ENCODE data around the gene CSMD2.

Gene CSMD2

DNA sequence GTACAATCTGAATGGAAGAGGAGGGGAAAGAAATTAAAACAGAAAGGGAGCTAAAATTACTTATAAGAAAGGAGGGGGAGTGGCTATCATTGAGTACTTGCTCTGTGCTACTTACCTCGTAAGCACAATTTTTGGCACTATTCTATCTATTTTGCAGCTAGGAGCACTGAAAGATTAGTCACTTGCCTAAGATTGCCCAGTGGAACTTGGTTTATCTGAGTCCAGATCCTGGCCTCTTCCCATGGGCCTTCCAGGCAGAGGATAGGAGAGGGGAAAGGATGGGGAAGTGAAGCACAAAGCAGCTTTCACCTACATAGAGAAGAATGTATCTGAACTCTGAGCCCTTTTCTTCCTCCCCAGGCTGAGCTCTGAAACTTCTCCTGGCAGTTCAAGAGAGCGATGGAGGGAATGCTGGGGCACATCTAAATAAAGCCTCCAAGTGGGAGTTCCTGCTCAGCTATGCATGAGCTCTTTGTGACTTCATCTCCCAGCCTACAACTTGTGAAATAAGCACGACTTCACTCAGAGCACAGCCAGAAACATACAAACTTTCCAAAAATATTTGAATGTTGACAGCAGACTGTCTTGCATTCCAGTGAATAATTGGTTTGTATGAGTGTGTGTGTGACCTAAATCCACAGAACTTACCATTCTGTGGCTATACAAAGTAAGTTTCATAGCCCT, 271.7 kb downstream of the CSMD2 start:
- no peak for DNase-seq

- DNase-seq = no peak
Observed at GRCh38 chr1:33886496-33886895, 278.5 kb downstream of the CSMD2 start.

DNA sequence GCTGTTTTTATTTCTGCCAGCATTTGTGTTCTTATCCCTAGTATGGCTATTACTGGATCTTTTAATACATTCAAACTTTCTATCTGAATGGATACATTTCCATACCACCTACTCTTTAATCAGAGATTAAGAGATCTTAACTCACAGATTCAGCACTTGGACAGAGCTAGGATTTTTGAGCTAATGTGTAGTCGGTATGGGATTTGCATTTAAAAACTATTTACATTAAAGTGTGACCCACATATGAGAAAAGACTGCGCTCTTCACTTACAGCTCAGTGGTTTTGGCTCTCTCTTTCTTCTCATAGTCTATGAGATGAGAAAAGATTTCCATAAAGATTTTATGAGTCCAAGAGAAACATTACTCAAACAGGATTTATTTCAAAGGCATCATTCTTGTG, 284.7 kb downstream of the CSMD2 start:
- DNase-seq = no peak

GRCh38 chr1:33878392-33878791, 286.6 kb downstream of the CSMD2 start:
- DNase-seq = no peak

DNA sequence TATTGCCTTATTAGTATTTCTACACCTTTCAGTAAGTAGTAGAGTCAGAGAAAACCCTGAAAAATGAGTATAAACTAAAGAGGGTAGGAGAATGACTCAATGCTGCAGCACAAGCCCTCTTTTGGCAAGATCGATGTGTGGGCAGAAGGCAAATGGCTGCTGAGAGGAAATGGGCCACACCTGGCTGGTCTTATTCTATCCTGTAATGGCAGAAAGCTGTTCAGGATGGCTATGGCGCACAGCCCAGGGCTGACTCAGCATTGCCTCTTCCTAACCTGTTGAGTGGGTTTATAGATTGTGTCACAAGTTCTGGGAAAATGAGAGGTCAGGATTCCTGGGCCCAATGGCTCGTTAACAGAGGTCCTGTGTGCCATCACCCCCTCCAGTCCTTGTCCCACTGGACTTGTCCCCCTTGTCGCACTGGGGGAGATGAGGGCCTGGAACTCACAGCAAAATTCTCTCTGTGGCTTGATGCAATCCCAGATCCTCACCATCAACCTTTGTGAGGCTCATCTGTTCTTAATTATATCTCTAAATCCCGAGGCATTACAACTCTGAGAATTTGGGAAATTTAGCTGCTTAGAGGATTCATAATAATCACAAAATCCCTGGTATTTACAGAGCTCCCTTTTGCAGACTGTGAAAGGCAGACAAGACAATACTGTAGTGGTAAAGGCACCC, 287.9 kb downstream of the CSMD2 start:
- no peak for DNase-seq

GRCh38 chr1:33875862-33876261, 289.2 kb downstream of the CSMD2 start:
- no peak for DNase-seq

DNA sequence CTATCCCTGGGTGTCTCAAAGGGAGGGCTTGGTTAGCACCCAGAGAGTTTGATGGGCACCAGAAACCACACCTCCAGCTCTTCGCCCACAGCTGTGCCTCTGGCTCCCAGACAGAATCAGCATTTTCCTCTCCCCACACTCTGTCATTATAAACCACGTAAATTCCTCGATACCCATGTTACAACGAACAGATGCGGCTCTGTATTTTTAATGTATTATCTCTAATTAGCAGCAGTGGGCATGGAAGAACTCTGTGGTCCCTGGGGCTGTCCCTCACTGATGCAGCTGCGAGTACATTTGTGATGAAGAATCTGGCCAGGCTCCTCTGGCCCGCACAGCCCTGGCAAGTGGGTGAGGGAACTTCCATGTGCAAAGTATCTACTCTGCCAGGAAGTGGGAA, 290.4 kb downstream of the CSMD2 start:
- DNase-seq = peak; percentile 47

- no peak for DNase-seq
Observed at GRCh38 chr1:33872683-33873082, 292.3 kb downstream of the CSMD2 start.

DNA sequence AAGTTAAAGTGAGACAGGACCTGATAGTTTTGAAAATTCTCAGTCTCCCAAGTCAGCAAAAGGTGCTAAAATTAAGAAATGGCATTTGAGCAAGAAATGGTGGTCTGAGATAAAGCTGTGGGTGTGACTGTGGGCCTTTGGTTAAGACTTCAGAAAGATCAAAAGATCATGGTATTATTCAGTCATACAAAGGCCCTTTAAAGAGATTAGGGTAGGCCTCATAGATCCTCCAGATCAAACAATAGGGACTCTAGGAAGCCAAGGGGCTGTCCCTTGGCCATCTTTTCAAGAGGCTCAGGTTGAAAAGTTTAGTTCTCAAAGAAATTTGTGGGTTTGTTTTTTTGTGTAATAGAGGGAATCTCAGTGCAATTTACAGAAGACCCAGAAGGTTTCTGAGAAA, 292.8 kb downstream of the CSMD2 start:
- DNase-seq = no peak

DNA sequence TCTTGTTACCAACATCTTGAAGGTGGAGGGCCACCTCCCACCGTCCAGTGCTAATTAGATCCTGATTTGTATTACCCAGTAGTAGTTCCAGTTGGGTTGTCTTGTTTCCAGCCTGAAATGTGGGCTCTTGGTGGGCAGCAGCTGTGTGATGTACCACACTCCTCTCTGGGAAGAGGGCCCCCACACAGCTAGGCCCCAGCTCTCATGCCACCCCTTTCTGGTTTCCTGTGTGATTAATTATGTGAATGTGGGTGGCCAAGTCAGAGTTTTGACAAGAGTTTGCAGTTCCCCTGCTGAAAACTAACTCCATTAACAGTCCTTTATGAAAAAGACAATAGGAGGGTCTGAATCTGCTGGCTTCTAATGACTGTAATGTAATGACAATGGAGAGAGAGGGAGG, 297.3 kb downstream of the CSMD2 start:
- no peak for DNase-seq

GRCh38 chr1:33866281-33866680, 298.7 kb downstream of the CSMD2 start:
- peak; percentile 56 for DNase-seq

DNA sequence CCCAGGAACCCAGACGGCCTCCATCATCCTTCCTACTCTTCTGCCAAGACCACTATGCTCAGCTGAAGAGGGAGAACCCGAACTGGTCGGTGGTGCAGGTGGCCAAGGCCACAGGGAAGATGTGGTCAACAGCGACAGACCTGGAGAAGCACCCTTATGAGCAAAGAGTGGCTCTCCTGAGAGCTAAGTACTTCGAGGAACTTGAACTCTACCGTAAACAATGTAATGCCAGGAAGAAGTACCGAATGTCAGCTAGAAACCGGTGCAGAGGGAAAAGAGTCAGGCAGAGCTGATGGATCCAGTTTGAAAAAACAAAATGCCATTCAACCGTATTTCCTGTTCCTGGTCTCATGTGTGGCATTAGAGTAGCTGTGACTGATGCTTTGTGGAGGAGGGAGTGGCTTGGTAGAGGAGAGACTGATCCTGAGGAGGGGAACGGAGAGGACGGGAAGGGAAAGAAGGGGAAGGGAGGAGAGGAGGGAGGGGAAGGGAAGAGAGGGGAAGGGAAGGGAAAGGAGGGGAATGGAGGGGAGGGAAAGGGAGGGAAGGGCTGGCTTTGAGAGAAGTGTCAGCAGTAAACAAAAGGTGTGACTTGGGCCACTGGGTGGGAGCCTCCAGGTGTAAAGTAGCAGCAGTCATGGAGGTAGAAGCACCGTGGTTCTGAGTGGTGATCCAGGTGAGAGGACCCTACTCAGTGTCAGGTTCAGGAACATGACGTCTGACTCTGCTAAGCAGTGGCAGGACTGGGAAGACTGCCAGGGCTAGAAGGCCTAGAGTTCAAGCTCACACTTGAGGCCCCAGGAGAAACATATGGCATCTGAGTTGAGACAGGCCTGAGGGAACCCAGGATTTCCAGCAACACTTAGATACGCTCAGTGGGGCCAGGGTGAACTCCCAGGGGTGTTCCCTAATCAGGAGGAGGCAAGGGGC, 300.3 kb downstream of the CSMD2 start:
- DNase-seq = no peak

- no peak for DNase-seq
Observed at GRCh38 chr1:33863779-33864178, 301.3 kb downstream of the CSMD2 start, which contains the start of gene HMGB4. TSS of gene HMGB4 (plus strand) at chr1:33864079. CDS start at chr1:33864192, 113 bp downstream.

GRCh38 chr1:33860671-33861070, 304.4 kb downstream of the CSMD2 start:
- DNase-seq = no peak

- no peak for DNase-seq
Observed at GRCh38 chr1:33854091-33854490, 310.9 kb downstream of the CSMD2 start.

- no peak for DNase-seq
Observed at GRCh38 chr1:33853431-33853830, 311.6 kb downstream of the CSMD2 start.

GRCh38 chr1:33852711-33853110, 312.3 kb downstream of the CSMD2 start:
- no peak for DNase-seq

- no peak for DNase-seq
Observed at GRCh38 chr1:33850481-33850880, 314.5 kb downstream of the CSMD2 start.

GRCh38 chr1:33849211-33849610, 315.8 kb downstream of the CSMD2 start:
- no peak for DNase-seq

GRCh38 chr1:33848205-33848937, 316.7 kb downstream of the CSMD2 start:
- no peak for DNase-seq

DNA sequence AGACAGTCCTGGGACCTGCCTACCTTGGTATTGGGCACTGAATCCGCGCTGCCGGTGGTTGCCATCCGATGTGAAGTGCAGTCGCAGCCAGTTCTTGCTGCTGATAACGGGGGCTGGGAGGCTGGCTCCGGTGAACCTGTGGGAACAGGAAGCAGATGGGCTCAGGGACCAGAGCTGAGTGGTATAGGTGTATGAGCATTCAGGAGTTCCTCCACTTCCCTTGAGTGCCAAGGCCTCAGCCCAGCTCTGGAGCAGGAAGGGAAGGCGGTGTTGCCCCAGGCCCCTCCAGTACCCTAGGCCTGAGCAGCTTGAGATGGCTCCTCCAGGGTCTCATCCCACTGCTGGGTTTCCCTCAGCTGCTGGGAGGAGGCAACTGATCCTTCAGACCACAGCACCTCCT, 318.2 kb downstream of the CSMD2 start:
- no peak for DNase-seq

DNA sequence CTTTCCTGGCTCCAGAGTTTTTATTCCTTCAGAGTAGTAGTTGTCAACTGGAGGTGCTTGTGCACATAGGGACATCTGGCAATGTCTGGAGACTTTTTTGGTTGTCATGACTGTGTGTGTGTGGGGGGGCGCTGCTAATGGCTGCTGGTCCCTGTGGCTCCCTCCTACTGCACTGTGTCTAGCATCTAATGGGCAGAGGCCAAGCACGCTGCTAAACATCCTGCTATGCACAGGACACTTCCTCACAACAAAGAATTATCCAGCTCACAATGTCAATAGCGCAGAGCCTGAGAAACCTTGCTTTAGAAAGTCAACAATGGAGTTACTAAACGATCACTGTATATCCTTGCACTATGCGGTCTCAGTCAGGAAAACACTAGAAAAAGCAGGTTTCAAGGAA, 320.9 kb downstream of the CSMD2 start:
- no peak for DNase-seq

- no peak for DNase-seq
Observed at GRCh38 chr1:33842348-33842747, 322.7 kb downstream of the CSMD2 start.
